Activated CD4-positive, alpha-beta T cell treated with anti-CD3 and anti-CD28 coated beads, Interleukin-2, amount 10 ng/mL, durations not matched to agents 7 days and 5 days (primary cell): ENCODE results near the gene SESTD1. TPM values are rescaled to one million over a fixed set of nuclear protein-coding genes. Genes with fewer than 3 reads are reported as not detected.
"Not testable (repeated sequence)": the region's sequence is repeated elsewhere in the genome, so short reads cannot be mapped to it uniquely, and the experiment has no call there.

Experiments
- CTCF ChIA-PET: fragments of 350-600 bp; sonication (Branson Sonifier 250); formaldehyde crosslinking; loops from one replicate; lab custom pipeline; 2021; ENCODE audit warnings: antibody characterized with exemption; lab: Charles Lee
- POLR2A ChIA-PET: fragments of 350-600 bp; sonication (Branson Sonifier 250); formaldehyde crosslinking; loops from one replicate; lab custom pipeline; 2021; ENCODE audit warnings: antibody characterized with exemption; lab: Charles Lee
- DNase-seq: peaks from one replicate; pipeline ENCODE4 v3.0.0-alpha.2; 2020
- H3K27ac Mint-ChIP-seq: one replicate; pipeline ENCODE4 v1.8.0; 2021; ENCODE audit warnings: mild to moderate bottlenecking, moderate library complexity, mixed read lengths
- H3K27me3 Mint-ChIP-seq: one replicate; pipeline ENCODE4 v1.8.0; 2021; ENCODE audit warnings: mixed read lengths
- H3K36me3 Mint-ChIP-seq: one replicate; pipeline ENCODE4 v1.8.0; 2021; ENCODE audit warnings: low read depth, mixed read lengths
- H3K4me1 Mint-ChIP-seq: one replicate; pipeline ENCODE4 v1.8.0; 2021; ENCODE audit warnings: mixed read lengths
- H3K4me3 Mint-ChIP-seq: one replicate; pipeline ENCODE4 v1.8.0; 2021; ENCODE audit warnings: mild to moderate bottlenecking, moderate library complexity, mixed read lengths
- H3K9me3 Mint-ChIP-seq: one replicate; pipeline ENCODE4 v1.8.0; 2021; ENCODE audit warnings: mixed read lengths
- total RNA-seq, 2 experiments: library from RNA; stranded (reverse); gene quantifications; one replicate each; pipeline ENCODE4 v1.2.3, GENCODE V29; 2021

SESTD1 gene
- total RNA-seq, 2 experiments from 2014 or later = 19.8 to 21.8 TPM

GRCh38 chr2:179226203-179226960 lies 38.2 kb downstream of the SESTD1 start:
- Mint-ChIP-seq H3K4me3 (no peak overlapping the region), H3K27ac (no peak overlapping the region), H3K36me3 (peaks cover 2% of the 10 kb centered on the region), H3K27me3 (no peaks in the 10 kb centered on the region), H3K9me3 (no peaks in the 10 kb centered on the region), H3K4me1 (peaks cover 1% of the 10 kb centered on the region)
- POLR2A ChIA-PET = no interaction called here
- DNase-seq = no peak
- CTCF ChIA-PET = no interaction called here

- POLR2A ChIA-PET = no interaction called here
- Mint-ChIP-seq H3K27me3 (peaks cover 3% of the 10 kb centered on the region), H3K4me3 (no peak overlapping the region), H3K36me3 (peaks cover 2% of the 10 kb centered on the region), H3K4me1 (peaks cover 1% of the 10 kb centered on the region), H3K27ac (no peak overlapping the region), H3K9me3 (no peaks in the 10 kb centered on the region)
- no peak for DNase-seq
- CTCF ChIA-PET = no interaction called here
These were observed 40.3 kb downstream of the SESTD1 start for GRCh38 chr2:179224361-179224760.

- H3K9me3 Mint-ChIP-seq = no peaks in the 10 kb centered on the region
- ChIA-PET CTCF (no interaction called here), POLR2A (no interaction called here)
- peaks cover 1% of the 10 kb centered on the region for H3K4me1 Mint-ChIP-seq
- no peak overlapping the region for H3K27ac Mint-ChIP-seq
- no peak for DNase-seq
- no peak overlapping the region for H3K4me3 Mint-ChIP-seq
- no peaks in the 10 kb centered on the region for H3K36me3 Mint-ChIP-seq
- peaks cover 3% of the 10 kb centered on the region for H3K27me3 Mint-ChIP-seq
These were observed 42.6 kb downstream of the SESTD1 start for GRCh38 chr2:179222076-179222475.

GRCh38 chr2:179218848-179219594 lies 45.6 kb downstream of the SESTD1 start:
- peak; percentile 67 for DNase-seq
- Mint-ChIP-seq H3K27ac (no peak overlapping the region), H3K4me3 (no peak overlapping the region), H3K4me1 (peaks cover 1% of the 10 kb centered on the region), H3K36me3 (peaks cover 2% of the 10 kb centered on the region), H3K27me3 (peaks cover 3% of the 10 kb centered on the region), H3K9me3 (no peaks in the 10 kb centered on the region)
- CTCF ChIA-PET = interaction anchor here (1.1 kb wide), 1 partner anchor 12 kb away, joined by 3 read pairs; no protein-coding TSS in a partner anchor
- POLR2A ChIA-PET = no interaction called here

- H3K4me1 Mint-ChIP-seq, CTCF ChIA-PET, H3K27me3 Mint-ChIP-seq, H3K27ac Mint-ChIP-seq, H3K4me3 Mint-ChIP-seq, DNase-seq, POLR2A ChIA-PET, H3K36me3 Mint-ChIP-seq, H3K9me3 Mint-ChIP-seq: not testable (repeated sequence)
These were observed 50.0 kb downstream of the SESTD1 start for GRCh38 chr2:179214671-179215070.

GRCh38 chr2:179211355-179211754 lies 53.3 kb downstream of the SESTD1 start:
- DNase-seq = no peak
- Mint-ChIP-seq H3K27ac (no peak overlapping the region), H3K4me1 (no peaks in the 10 kb centered on the region), H3K9me3 (peaks cover 6% of the 10 kb centered on the region), H3K27me3 (no peaks in the 10 kb centered on the region), H3K36me3 (peaks cover 4% of the 10 kb centered on the region), H3K4me3 (no peak overlapping the region)
- POLR2A ChIA-PET = no interaction called here
- CTCF ChIA-PET = no interaction called here

GRCh38 chr2:179208277-179208676 lies 56.4 kb downstream of the SESTD1 start:
- H3K9me3 Mint-ChIP-seq, H3K27ac Mint-ChIP-seq, DNase-seq, H3K36me3 Mint-ChIP-seq, H3K27me3 Mint-ChIP-seq, POLR2A ChIA-PET, H3K4me1 Mint-ChIP-seq, H3K4me3 Mint-ChIP-seq: not testable (repeated sequence)
- CTCF ChIA-PET = interaction anchor here (0.6 kb wide), 1 partner anchor 31 kb away, joined by 3 read pairs; no protein-coding TSS in a partner anchor

- Mint-ChIP-seq H3K27me3 (no peaks in the 10 kb centered on the region), H3K36me3 (peaks cover 6% of the 10 kb centered on the region), H3K4me1 (no peaks in the 10 kb centered on the region), H3K27ac (no peak overlapping the region), H3K9me3 (peaks cover 9% of the 10 kb centered on the region), H3K4me3 (no peak overlapping the region)
- no peak for DNase-seq
- CTCF ChIA-PET = interaction anchor here (0.9 kb wide), 1 partner anchor 12 kb away, joined by 3 read pairs; no protein-coding TSS in a partner anchor
- POLR2A ChIA-PET = no interaction called here
These were observed 57.6 kb downstream of the SESTD1 start for GRCh38 chr2:179207047-179207446.

GRCh38 chr2:179201869-179202268 lies 62.8 kb downstream of the SESTD1 start:
- Mint-ChIP-seq H3K4me3 (no peak overlapping the region), H3K27ac (no peak overlapping the region), H3K4me1 (no peaks in the 10 kb centered on the region), H3K27me3 (no peaks in the 10 kb centered on the region), H3K36me3 (peaks cover 4% of the 10 kb centered on the region), H3K9me3 (peaks cover 8% of the 10 kb centered on the region)
- CTCF ChIA-PET = no interaction called here
- DNase-seq = no peak
- POLR2A ChIA-PET = no interaction called here

- peaks cover 11% of the 10 kb centered on the region for H3K9me3 Mint-ChIP-seq
- H3K4me3 Mint-ChIP-seq, DNase-seq, H3K36me3 Mint-ChIP-seq, CTCF ChIA-PET, H3K27me3 Mint-ChIP-seq, H3K27ac Mint-ChIP-seq, H3K4me1 Mint-ChIP-seq, POLR2A ChIA-PET: not testable (repeated sequence)
These were observed 68.6 kb downstream of the SESTD1 start for GRCh38 chr2:179195926-179196590.

GRCh38 chr2:179195141-179195540 lies 69.5 kb downstream of the SESTD1 start:
- Mint-ChIP-seq H3K4me3 (no peak overlapping the region), H3K36me3 (peaks cover 13% of the 10 kb centered on the region), H3K9me3 (peaks cover 12% of the 10 kb centered on the region), H3K27ac (no peak overlapping the region), H3K4me1 (peaks cover 8% of the 10 kb centered on the region), H3K27me3 (no peaks in the 10 kb centered on the region)
- POLR2A ChIA-PET = no interaction called here
- DNase-seq = no peak
- CTCF ChIA-PET = no interaction called here

GRCh38 chr2:179193759-179194394 lies 70.8 kb downstream of the SESTD1 start:
- Mint-ChIP-seq H3K4me3 (no peak overlapping the region), H3K4me1 (peaks cover 8% of the 10 kb centered on the region), H3K36me3 (peaks cover 24% of the 10 kb centered on the region), H3K27ac (no peak overlapping the region), H3K9me3 (peaks cover 19% of the 10 kb centered on the region), H3K27me3 (no peaks in the 10 kb centered on the region)
- ChIA-PET CTCF (no interaction called here), POLR2A (interaction anchor here (0.6 kb wide), 1 partner anchor 225 kb away, joined by 5 read pairs; no protein-coding TSS in a partner anchor)
- no peak for DNase-seq
